TTC549 (cell line): Measurements from ENCODE around the gene ZBTB48.

Source experiments
- FAIRE-seq: peaks from 2 replicates; lab custom pipeline; 2012; peaks lifted over from hg19 to GRCh38; lab: Jason Lieb, UNC

Gene ZBTB48

DNA sequence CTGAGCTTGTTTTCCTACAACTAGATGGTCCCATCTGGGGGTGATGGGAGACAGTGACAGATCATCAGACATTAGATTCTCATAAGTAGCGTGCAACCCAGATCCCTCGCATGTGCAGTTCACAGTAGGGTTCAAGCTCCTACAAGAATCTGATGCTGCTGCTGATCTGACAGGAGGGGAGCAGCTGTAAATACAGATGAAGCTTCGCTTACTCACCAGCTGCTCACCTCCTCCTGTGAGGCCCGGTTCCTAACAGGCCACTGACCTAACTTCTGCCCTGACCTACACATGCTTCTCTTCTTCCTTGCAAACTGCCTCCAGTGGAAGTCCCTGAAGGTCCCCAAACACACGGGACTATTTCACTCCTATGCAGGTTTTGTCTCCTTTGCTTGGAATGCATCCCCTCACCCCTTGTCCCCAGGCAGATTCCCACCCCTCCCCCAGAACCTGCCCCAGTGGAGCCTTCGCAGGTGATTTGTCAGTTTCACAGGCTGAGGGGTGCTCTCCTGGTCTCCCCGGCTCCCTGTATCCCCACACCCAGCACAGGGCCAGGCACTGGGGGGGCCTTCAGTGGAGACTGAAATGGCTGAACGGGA is 5.7 kb upstream of the ZBTB48 start:
- no peak for FAIRE-seq

DNA sequence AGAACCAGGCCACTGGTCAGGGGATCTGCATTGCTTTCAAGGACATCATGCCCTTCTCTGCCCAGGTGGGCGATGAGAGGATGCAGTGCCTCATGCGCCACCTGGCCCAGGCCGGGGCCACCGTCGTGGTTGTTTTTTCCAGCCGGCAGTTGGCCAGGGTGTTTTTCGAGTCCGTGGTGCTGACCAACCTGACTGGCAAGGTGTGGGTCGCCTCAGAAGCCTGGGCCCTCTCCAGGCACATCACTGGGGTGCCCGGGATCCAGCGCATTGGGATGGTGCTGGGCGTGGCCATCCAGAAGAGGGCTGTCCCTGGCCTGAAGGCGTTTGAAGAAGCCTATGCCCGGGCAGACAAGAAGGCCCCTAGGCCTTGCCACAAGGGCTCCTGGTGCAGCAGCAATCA is 5.0 kb upstream of the ZBTB48 start:
- no peak for FAIRE-seq

DNA sequence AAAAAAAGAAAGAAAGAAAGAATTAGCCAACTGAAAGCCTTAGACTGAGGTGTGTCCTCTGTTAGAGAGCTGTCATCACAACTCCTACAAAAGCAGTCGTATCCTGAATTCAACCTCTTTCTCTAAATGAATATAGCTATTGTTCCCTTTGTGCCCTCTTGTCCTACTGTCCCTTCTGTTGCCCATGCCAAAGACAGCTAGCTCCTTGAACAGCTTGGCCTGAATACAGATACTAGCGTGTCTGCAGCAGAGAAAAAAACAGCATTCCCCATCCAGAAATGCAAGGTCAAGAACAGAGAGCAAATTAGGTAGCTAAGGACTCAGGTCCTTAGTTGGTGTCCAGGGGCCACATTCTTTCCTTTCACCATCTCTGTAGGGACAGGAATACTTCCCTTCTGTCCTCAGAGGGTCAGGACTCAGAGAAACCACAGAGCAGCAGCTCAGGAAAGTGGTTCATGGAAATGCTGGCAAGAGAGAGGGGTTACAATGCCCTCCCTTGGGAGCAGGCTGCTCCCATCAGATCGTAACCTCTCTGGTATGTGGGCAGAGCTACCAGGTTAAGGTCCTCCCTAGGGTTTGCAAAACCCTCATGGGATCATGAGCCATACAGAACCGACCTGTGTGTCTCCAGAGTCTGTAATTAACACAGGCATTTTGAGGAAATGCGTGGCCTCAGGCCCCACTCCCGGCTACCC is 1.8 kb upstream of the ZBTB48 start:
- no peak for FAIRE-seq

DNA sequence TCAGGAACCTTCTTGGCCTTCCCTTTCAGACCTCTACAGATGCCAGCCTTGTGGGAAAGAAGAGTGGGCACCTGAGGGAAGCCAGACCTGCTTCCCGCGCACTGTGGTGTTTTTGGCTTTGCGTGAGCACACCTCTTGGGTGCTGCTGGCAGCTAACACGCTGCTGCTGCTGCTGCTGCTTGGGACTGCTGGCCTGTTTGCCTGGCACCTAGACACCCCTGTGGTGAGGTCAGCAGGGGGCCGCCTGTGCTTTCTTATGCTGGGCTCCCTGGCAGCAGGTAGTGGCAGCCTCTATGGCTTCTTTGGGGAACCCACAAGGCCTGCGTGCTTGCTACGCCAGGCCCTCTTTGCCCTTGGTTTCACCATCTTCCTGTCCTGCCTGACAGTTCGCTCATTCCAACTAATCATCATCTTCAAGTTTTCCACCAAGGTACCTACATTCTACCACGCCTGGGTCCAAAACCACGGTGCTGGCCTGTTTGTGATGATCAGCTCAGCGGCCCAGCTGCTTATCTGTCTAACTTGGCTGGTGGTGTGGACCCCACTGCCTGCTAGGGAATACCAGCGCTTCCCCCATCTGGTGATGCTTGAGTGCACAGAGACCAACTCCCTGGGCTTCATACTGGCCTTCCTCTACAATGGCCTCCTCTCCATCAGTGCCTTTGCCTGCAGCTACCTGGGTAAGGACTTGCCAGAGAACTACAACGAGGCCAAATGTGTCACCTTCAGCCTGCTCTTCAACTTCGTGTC is 995 bp upstream of the ZBTB48 start:
- no peak for FAIRE-seq

DNA sequence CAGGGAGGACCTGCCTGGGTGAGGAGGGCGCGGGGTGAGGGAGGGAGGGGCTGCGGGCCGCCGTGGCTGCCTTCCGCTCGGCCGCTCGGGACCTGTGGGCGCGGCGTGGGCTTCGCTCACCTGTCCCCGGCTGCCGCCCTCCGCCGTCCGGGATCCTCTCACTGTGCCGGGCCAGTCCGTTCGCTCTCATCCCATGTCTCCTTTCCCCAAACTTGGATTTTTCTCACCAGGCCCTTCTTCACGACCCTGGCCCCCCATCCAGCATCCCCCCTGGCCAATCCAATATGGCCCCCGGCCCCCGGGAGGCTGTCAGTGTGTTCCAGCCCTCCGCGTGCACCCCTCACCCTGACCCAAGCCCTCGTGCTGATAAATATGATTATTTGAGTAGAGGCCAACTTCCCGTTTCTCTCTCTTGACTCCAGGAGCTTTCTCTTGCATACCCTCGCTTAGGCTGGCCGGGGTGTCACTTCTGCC is 362 bp downstream of the ZBTB48 start:
- no peak for FAIRE-seq

DNA sequence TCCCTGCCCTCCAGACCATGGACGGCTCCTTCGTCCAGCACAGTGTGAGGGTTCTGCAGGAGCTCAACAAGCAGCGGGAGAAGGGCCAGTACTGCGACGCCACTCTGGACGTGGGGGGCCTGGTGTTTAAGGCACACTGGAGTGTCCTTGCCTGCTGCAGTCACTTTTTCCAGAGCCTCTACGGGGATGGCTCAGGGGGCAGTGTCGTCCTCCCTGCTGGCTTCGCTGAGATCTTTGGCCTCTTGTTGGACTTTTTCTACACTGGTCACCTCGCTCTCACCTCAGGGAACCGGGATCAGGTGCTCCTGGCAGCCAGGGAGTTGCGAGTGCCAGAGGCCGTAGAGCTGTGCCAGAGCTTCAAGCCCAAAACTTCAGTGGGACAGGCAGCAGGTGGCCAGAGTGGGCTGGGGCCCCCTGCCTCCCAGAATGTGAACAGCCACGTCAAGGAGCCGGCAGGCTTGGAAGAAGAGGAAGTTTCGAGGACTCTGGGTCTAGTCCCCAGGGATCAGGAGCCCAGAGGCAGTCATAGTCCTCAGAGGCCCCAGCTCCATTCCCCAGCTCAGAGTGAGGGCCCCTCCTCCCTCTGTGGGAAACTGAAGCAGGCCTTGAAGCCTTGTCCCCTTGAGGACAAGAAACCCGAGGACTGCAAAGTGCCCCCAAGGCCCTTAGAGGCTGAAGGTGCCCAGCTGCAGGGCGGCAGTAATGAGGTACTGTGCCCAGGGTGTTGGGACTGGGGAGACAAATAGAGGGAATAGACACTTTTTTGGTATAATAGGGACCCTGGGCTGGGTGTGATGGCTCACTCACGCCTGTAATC is 1.0 kb downstream of the ZBTB48 start:
- no peak for FAIRE-seq

DNA sequence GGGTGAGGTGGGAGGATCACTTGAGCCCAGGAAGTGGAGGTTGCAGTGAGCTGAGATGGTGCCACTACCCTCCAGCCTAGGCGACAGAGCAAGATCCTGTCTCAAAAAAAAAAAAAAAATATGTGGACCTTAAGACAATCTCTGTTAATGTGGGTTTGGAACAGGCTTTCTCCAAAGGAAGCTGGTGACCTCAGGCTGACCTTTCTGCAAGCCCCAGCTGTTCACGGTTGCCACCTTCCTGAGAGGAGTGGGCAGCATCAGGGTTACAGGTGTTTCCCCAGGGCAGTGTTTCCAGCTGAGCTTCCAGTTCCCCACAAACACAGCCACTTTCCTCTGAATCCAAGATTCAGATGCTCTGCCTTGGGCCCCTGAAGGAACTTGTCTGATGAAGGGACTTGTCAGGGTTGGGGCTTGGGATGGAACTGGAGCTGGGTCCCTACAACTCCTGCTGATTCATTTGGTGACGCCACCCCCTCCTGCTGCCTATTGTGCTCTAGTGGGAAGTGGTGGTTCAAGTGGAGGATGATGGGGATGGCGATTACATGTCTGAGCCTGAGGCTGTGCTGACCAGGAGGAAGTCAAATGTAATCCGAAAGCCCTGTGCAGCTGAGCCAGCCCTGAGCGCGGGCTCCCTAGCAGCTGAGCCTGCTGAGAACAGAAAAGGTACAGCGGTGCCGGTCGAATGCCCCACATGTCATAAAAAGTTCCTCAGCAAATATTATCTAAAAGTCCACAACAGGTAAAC is 1.9 kb downstream of the ZBTB48 start:
- no peak for FAIRE-seq

DNA sequence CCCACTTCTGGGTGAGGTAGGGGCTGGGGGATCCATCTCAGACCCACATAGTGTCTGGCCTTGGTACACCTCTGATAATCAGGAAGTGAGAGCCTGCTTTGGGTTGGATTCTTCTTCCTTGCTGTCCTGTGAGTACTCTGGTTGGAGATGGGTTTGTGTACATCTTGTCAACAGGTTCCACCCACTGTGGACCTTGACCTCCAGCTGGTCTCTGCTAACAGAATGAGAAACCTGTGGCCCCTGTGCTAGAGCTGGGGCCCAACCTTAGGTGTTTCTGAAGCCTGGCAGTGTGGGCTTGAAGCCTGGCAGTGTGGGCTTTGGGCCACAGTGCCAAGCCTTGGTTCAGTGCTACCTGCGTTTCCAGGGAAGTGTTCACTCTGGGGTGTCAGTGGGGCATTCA is 2.6 kb downstream of the ZBTB48 start:
- FAIRE-seq = no peak

DNA sequence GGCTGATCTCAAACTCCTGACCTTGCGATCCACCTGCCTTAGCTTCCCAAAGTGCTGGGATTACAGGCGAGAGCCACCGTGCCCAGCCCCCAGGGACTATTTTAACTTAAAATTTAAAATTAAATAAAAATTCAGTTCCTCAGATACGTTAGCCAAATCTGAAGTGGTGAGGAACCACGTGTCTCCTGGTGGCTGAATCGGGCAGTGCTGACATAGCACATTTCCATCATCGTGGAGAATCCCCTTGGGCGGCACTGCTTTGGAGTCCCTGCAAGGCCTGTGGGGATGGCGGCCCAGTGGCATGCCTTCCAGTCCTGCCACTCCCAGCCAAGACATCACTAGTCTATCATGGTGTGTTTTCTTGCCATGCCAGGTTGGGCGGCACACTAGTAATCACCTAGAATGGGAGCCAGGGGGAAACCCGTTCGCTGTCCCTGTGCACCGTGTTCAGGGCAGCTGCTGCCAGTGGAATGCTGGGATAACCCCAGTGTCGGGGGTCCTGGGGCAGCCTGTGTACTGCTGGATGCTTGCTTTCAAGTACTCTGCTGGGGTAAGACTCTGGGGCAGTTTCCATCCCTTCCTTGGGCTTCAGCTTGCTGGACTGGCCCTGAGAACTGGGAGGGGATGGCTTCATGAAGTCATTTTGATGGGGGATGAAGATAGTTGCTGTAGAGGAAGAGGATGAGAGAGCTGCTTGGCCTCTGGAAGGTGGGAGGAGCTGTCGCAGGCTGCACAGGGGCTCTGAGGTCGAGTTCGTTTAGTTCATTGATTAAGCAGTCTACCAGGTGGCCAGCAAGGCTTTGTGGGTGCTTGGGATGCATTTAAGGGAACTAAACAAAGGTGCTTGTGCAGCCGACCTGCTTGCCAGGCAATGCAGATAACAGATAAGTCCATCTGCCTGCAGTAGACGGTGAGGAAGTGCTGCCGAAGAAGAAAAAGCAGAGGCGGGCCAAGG is 4.6 kb downstream of the ZBTB48 start:
- FAIRE-seq = no peak

DNA sequence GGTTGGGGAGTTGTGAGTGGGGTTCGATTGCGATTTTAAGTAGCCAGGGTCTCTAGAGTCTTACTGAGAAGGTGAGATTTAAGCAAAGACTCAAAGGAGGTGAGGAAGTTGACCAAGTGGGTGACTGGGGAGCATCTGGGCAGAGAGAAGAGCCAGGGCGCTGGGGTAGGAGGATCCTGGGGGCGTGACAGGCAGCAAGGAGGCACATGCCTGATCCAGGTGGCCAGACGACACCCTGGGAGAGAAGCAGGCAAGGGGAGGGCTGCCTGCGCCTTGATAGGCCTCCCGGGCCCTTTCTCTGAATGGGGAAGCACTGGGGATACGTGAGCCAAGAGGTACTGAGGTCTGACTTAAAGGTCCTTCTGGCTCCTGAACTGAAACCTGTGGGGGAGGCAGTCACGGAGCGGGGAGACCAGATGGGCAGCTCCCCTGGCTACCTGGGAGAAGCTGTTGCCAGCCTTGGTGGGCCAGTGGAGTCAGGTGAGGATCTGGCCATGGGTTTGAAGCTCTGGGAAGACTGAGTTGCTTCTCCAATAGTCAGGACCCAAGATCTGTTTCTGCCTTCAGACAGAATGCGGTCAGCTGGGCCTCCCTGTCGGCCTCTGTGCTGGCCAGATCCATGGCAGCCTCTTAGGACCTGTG is 5.4 kb downstream of the ZBTB48 start:
- FAIRE-seq = no peak

DNA sequence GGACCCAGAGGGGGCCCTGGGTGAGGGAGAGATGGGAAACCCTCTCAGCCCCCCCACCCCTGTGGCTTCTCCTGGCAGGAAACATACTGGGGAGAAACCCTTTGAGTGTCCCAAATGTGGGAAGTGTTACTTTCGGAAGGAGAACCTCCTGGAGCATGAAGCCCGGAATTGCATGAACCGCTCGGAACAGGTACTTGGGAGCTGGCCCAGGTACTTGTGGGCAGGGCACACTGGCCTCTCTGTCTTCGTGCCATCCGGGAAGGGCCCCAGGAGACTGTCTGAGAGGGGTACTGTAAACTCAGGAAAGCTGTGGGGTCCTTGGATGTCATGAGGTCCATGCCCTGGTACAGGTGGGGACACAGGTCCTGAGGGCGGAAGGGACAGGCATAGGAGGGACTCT is 6.0 kb downstream of the ZBTB48 start:
- no peak for FAIRE-seq

DNA sequence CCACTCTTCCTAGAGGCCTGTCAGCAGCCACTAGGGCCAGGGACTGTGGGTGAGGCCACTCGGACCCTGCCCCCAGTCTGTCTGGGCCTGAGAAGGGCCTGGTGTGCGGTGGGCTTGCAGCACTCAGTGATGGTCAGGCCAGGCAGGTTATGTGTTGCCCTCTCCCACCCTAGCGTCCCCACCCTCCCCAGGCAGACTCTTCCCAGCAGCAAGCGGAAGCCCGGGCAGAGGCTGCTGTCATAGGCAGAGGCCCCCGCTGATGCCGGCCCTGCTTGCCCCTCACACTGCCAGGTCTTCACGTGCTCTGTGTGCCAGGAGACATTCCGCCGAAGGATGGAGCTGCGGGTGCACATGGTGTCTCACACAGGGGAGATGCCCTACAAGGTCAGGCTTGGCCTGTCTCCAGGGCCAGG is 6.6 kb downstream of the ZBTB48 start:
- no peak for FAIRE-seq

DNA sequence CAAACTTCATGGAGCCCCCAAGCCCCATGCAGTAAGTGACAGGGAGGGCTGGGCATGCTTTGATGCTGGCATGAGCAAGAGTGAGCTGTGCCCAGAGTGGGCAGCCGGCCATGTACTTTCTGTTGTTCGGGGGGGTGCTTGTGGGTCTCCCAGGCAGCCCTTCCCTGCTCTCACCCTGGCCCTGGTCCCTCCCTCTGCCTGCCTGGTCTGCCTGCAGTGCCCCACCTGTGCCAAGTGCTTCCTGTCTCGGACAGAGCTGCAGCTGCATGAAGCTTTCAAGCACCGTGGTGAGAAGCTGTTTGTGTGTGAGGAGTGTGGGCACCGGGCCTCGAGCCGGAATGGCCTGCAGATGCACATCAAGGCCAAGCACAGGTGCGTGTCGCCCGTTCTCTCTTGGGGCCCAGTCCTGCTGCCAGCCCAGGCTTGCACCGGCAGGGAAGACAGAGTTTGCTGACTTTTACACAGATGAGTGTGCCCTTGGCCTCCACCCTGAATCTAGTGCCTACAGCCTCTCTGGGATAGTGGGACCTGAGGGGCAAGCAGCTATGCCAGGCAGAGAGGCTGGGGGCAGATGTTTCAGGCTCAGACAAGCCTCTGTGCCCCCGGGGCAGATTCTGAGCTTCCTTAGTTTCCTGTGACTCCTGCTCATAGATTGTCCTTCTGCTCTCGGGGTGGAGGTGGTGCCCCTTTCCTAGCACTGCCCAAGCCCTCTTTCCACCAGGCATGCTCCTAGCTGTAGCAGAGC is 7.6 kb downstream of the ZBTB48 start:
- FAIRE-seq = no peak

DNA sequence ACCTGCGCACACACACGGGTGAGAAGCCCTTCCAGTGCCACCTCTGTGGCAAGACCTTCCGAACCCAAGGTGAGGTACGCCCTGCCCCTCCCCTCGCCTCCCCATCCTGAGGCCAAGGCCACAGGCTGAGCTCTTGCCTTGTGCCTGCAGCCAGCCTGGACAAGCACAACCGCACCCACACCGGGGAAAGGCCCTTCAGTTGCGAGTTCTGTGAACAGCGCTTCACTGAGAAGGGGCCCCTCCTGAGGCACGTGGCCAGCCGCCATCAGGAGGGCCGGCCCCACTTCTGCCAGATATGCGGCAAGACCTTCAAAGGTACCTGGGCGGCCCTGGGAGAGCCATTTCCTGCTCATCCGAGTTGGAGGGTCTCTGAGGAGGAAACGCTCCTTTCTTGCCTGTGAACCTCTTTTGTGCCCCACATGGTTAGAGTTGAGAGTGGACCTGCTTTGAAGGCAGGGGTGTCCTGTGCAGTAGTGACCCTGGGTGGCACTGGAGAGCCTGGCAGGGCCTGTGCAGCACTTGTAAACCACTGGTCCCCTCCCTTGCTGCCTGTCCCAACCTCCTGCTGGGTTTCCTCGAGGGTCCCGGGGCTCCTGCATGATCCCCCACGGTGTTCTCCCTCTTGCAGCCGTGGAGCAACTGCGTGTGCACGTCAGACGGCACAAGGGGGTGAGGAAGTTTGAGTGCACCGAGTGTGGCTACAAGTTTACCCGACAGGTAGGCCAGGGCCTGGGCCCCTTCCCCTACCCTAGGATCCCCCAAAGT is 8.5 kb downstream of the ZBTB48 start:
- no peak for FAIRE-seq

DNA sequence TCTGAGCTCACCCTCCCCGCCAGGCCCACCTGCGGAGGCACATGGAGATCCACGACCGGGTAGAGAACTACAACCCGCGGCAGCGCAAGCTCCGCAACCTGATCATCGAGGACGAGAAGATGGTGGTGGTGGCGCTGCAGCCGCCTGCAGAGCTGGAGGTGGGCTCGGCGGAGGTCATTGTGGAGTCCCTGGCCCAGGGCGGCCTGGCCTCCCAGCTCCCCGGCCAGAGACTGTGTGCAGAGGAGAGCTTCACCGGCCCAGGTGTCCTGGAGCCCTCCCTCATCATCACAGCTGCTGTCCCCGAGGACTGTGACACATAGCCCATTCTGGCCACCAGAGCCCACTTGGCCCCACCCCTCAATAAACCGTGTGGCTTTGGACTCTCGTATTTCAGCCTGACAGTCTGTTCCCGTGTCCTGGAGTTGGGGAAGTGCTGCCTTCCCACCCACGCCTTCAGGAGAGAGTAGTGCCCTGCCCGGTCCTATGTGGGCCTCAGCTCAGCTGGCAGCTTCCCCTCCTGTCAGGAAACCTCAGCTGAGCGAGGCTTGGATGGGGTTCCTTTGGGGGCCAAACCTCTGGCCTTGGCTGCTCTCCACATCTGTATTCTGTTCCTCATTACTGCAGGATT is 9.2 kb downstream of the ZBTB48 start:
- FAIRE-seq = no peak

DNA sequence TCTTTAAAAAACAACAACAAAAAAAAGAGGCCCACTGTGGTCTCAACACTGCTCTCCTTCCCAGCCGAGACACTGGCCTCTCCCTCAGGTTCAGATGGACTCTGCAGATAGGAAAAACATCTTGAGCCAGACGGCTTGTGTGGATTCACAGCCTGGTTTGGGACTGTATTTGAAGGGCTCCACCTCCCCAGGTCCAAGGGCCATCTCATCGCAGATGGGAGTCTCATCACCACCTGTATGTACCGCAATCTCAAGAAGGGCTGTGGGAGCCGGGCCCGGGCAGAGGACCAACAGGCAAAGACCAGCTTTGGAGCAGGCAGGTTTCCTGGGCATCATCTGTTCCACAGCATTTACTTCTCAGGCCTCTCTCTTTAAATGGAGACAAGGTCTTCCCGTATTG is 10.3 kb downstream of the ZBTB48 start:
- no peak for FAIRE-seq

DNA sequence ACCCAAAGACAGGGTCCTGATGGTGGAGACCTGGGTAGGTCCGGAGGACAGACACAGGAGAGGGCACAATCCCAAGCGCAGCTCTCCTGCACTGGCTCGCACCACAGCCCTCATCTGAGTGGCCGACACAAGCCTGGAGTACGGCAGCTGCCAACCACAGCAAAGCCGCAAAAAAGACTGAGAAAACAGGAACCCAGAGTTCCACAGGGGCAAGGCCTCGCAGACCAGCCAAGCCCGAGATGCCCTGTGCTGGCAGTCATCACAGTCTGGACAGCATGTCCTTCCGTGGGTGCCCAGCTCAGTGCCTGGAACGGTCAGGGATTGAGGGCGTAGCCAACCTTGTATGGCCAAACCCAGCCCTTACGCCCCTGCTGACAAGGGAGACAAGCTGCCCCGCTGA is 11.4 kb downstream of the ZBTB48 start:
- no peak for FAIRE-seq

DNA sequence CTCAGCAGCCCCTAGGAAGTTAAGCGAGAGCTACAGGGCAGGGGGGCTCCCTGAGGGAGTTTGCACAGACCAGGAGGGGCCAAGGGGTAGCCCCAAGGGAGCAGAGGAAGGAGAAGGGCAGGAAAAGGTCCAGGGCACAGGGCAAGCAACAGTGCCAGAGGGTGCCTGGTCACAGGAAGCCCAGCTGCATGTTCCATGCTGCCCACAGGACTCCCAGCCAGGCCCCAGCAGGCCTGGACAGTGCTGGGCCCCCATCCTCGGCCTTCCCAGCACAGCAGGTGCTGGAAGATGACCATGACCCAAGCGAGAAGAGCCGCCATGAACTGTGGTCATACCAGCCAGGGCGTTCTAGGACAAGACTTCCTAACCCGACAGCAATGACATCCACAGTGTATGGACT is 11.8 kb downstream of the ZBTB48 start:
- FAIRE-seq = no peak
